ENCODE results near the gene DYNC1H1.

DNA sequence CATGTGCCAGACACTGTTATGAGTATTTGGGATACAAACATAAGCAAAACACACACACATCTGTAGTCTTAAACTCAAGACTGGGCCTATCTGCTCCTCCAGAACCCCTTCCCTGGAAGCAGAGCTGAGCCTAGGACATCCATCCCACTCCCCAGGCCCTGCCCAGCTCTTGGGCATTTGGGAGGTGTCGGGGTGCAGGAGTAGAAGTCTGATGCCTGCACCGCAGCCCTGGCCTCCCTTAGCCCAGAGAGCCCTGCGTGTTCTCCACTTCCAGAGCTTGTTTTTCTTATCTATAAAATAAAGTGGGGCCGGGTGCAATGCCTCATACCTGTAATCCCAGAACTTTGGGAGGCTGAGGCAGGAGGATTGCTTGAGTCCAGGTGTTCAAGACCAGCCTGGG, 110.8 kb downstream of the DYNC1H1 start:
- TF ChIP-seq, protein P1, sequence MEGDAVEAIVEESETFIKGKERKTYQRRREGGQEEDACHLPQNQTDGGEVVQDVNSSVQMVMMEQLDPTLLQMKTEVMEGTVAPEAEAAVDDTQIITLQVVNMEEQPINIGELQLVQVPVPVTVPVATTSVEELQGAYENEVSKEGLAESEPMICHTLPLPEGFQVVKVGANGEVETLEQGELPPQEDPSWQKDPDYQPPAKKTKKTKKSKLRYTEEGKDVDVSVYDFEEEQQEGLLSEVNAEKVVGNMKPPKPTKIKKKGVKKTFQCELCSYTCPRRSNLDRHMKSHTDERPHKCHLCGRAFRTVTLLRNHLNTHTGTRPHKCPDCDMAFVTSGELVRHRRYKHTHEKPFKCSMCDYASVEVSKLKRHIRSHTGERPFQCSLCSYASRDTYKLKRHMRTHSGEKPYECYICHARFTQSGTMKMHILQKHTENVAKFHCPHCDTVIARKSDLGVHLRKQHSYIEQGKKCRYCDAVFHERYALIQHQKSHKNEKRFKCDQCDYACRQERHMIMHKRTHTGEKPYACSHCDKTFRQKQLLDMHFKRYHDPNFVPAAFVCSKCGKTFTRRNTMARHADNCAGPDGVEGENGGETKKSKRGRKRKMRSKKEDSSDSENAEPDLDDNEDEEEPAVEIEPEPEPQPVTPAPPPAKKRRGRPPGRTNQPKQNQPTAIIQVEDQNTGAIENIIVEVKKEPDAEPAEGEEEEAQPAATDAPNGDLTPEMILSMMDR (IDR thresholded peaks at IDR 0.05 in 4 of 5, conservative IDR thresholded peaks at IDR 0.05 in 1 of 5) = no peak
- no peak for TF ChIP-seq POLR2A (IDR thresholded peaks at IDR 0.05)
